Right lung (tissue), 5 donors: ENCODE data around the gene ING1. TPM values are rescaled to one million over a fixed set of nuclear protein-coding genes. Genes with fewer than 3 reads are reported as not detected.
"Not testable (repeated sequence)": the region's sequence is repeated elsewhere in the genome, so short reads cannot be mapped to it uniquely, and the experiment has no call there.

Experiments
- DNase-seq, 2 donors: peaks; one replicate each; pipeline ENCODE4 v3.0.0-alpha.2; 2013
- polyA plus RNA-seq, 5 donors: library from polyadenylated mRNA; unstranded; fragments of 120-200 nt; gene quantifications; one replicate each; pipeline versions ENCODE4 v1.2.1 to v1.2.3, GENCODE V29; 2013; ENCODE audit warnings: inconsistent platforms in 1 of 5, low replicate concordance in 1 of 5; ENCODE audit not compliant: insufficient read length in 5 of 5, insufficient read depth in 1 of 5

The ING1 gene
- polyA plus RNA-seq, 5 donors: 19.6 to 24.9 (median 20.7) TPM

- DNase-seq: peak; percentile 50 to 62
Measured at GRCh38 chr13:110713981-110714796, 689 bp downstream of the ING1 start.

DNA sequence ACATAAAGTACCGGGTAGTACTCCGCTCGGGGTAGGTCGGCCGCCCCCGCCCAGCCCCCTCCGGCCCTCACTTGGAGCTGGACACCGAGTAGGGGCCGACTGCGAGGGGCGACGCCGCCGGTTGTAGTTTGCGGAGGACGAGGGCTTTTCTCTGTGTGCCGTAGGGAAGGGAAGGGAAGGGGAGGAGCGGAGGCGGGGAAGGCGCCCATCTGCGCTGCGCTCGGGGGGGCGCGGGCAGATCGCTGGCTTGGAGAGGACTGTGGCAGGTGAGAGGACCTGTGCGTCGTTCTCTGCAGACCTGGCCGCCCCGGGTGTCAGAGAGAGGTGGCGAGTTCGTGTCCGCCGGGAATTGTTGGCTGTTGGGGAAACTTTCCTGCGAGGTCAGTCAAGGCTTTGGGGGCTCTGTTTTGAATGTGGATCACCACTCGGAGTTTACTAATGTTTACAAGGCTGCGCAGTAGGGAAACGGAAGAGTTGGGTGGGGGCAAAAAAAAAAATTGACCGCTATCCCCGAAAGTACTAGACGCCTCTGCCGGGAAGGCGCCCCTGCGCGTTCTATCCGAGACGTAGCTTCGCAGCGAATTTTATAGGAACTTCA, 1.4 kb downstream of the ING1 start:
- no peak for DNase-seq

- DNase-seq: peak; percentile 99
Measured at GRCh38 chr13:110715395-110716246, 2.1 kb downstream of the ING1 start.

DNA sequence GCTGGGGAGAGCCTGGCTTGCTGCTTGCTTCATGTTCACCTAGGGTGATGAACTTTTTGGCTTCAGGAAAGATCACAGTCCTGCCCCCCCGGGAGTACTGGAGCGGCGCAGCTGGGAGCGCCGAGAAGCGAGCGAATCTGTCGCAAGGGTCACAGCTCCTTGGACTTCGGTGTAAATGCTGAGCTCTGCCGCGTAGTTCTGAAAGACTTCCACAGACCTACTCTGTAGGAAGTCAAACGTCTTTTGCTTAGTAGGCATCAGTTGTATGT, 2.7 kb downstream of the ING1 start:
- DNase-seq: peak; percentile 23 to 27

- DNase-seq: no peak
Measured at GRCh38 chr13:110719036-110719710, 5.7 kb downstream of the ING1 start.

DNA sequence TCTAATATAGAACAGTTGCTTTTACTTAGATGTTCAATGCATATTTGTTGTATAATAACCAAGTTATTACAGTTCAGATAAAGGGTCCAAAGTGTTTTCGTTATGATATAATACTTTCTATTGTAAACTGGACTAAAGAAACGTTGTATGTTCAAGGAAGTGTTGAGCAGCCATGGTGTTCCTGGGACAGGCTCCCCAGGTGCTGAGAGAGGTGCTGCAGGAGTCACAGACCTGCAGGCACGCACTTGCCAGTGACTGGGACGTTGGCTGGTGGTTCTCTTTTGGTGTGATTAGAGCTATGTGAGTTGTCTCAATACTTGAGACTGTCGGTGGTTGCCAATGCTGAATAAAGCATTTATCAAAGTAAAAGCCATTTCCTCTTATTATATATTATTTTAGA, 9.5 kb downstream of the ING1 start:
- no peak for DNase-seq

DNA sequence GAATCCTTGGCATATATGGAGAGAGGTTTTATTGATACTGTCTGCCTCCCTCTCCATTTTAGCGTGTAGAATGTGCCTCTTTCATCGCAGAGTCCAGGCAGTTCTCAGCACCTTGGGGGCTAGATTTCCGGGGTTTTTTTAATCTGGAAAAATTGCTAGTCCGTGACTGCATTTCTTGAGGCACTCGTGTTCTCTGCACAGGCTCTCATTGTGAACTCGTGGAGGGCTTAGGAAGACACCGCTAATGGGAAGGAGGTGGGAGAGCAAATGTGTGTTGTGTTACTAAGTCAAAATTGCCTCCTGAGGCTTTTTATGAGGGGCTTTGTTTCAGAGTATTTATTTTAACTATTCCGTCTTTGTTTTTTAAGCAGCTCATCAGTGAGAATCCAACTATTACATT, 10.1 kb downstream of the ING1 start:
- no peak for DNase-seq

DNA sequence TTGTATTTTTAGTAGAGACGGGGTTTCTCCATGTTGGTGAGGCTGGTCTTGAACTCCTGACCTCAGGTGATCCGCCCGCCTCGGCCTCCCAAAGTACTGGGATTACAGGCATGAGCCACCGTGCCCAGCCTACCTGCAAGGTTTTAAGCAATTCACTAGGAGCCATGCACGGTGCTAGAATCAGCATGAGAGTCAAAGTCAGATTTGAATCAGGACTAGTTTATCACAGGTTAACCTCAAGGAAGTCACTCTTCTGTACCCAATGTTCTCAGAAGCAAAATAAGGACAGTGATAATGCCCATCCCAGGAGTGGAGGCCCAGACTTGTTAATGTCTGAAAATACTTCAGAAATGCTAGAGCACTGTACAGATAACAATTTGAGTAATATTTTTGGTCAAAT, 12.7 kb downstream of the ING1 start:
- DNase-seq: not testable (repeated sequence)

DNA sequence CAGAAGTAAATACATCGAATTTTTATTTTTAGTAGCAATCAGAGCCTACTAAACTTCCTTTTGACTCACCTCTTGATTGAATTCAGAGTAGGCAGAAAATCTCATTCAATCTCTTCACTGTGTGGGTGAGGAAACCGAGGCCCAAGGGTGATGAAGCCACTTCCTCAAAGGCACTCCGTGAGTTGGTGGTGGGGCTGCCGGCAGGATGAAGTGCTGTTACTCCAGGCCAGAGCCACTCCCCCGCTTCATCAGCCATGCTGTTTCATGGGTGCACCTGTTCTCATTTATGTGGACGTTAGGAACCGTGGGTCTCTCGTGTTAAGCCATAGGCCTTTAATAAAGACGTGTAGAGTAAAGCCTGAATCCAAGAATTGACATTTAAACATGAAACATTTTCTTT, 13.2 kb downstream of the ING1 start:
- DNase-seq: no peak

DNA sequence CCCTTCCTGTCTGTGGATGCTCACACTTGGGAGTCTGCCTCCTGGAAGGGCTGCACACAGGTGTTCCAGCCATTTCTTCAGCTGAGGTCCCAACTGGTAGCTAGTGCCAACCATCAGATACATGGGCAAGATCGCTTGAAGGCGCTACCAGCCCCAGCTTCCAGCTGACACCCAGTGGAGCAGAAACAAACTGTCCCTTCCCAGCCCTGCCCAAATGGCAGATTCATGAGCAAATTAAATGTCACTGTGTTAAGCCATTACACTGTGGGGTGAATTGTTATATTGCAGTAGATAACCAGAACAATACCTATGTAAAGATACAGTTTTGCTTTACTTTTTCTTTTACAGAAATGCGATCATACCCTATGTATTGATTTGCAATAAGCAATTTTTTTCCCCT, 17.6 kb downstream of the ING1 start:
- DNase-seq: no peak

GRCh38 chr13:110734561-110734960, 21.1 kb downstream of the ING1 start:
- no peak for DNase-seq

GRCh38 chr13:110737555-110737954, 24.1 kb downstream of the ING1 start:
- no peak for DNase-seq

DNA sequence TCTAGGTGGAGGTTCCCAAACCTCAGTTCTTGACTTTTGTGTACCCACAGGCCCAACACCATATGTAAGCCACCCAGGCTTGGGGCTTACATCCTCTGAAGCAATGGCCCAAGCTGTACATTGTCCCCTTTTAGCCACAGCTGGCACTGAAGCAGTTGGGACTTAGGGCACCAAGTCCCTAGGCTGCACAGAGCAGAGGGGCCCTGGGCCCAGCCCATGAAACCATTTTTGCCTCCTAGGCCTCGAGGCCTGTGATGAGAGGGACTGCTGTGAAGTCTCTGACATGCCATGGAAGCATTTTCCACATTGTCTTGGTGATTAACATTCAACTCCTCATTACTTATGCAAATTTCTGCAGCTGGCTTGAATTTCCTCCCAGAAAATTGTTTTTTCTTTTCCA, 30.2 kb downstream of the ING1 start:
- DNase-seq: no peak

DNA sequence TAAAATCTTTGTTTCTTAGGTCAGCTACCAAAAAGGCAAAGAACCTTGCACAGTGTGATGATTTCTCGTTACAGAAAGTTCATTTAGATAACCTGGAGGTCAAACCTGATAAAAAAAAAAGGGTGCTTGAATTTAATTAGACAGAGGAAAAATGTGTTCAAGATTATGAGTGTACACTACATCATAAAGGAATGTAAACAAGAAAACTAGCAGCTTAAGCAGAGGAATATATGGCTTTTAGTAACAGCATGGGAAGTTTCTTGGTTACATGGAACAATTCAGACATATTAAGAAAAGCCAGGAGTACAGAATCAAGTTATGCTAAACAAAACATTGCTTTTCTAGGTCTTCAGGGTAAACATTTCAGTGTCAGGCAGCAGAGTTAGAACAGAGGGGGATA, 32.9 kb downstream of the ING1 start:
- DNase-seq: no peak

- DNase-seq: no peak
Measured at GRCh38 chr13:110748271-110748670, 34.8 kb downstream of the ING1 start.

GRCh38 chr13:110756219-110756631, 42.7 kb downstream of the ING1 start:
- no peak for DNase-seq

DNA sequence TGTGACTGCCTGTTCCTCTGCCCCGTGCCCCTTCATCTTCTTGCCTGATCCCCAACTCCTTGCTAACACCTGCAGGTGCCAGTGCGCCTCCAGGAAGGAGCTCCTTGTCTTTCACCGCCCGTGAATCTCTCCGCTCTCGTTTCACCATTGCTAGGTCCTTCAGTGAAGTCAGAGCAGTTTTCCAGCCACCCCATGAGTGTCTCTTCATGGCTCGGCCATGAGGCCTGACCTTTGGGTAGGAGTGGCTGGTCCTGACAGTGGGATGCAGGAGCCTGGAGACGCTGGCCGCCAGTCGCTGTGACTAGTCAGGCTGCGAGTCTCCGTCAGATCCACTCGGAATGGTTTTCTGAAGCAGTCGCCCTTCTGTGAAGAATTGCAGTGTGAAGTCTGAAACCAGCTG, 43.8 kb downstream of the ING1 start:
- DNase-seq: no peak

DNA sequence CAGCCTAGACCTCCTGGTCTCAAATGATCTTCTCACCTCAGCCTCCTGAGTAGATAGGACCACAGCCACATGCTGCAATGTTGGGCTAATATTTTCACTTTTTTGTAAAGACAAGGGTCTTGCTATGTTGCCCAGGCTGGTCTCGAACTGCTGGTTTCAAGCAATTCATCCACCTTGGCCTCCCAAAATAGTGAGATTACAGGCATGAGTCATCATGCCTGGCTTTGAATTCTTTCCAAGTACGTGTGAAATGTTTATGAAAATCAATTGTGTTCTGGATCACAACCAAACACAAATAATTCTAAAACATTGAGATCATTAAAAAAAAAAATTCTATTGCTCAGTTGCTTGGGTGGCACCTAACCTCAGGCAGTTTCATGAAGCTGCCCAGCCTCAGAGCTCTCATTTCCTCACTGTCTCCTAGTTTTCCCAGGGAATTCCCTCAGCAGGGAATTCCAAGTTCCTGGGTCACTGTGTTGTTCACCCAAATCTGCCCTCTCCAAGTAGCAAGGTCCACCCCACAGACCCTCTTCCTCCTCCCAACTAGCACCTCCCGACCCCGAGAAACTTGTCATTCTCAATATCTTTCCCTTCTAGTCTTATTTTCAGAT, 44.8 kb downstream of the ING1 start:
- no peak for DNase-seq

GRCh38 chr13:110759710-110760109, 46.2 kb downstream of the ING1 start:
- DNase-seq: no peak

GRCh38 chr13:110760611-110761010, 47.1 kb downstream of the ING1 start:
- DNase-seq: no peak

DNA sequence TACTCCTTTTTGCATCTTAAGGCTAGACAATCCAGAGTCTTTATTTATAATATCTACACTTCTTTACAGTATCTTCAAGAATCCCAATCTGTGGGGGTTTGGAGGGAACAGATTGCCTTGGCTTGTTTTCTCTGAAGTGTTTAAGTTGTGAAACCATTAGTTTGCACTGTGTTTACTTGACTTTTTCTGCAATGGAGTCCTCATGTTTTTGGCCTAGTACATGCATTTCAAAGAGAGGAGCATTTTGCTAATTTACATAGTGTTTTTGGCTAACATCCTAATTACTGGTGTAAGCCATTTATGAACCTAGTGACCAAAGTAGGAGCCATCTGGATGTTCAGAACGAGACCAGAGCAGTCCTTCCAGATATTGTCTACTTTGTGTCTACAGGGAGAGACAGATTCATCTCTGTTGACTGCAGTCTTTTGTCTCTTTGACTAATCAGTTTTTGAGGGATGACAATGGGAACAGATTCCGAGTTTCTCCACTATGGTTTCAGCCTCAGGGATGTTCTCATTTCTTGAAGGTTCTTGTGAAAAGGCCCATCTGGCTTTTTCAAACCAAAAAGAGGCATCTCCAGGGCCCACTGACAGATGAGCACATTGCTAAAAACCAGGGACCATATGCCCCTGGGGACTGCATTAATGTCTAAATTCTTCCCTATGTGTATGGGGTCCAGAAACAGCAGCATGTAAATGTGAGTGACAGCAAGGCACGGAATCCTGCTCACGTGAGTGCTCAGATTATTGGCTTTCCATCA, 53.4 kb downstream of the ING1 start:
- no peak for DNase-seq
